Lower leg skin (tissue), 3 donors: ENCODE measurements around the gene POMT2.

ENCODE experiments used
- POLR2A ChIP-seq, 2 donors: fragments of 450-650 bp; IDR thresholded peaks; one replicate each; pipeline ENCODE4 v1.6.1; 2016 to 2017; ENCODE audit warnings: antibody characterized with exemption in 2 of 2, mild to moderate bottlenecking in 1 of 2, moderate library complexity in 1 of 2
- TF ChIP-seq, protein P1 (sequence below), 3 donors: fragments of 450-650 bp; IDR thresholded peaks; one replicate each; pipeline ENCODE4 v1.5.1; 2016; ENCODE audit warnings: antibody characterized with exemption in 3 of 3, mild to moderate bottlenecking in 3 of 3, moderate library complexity in 2 of 3

DNA sequence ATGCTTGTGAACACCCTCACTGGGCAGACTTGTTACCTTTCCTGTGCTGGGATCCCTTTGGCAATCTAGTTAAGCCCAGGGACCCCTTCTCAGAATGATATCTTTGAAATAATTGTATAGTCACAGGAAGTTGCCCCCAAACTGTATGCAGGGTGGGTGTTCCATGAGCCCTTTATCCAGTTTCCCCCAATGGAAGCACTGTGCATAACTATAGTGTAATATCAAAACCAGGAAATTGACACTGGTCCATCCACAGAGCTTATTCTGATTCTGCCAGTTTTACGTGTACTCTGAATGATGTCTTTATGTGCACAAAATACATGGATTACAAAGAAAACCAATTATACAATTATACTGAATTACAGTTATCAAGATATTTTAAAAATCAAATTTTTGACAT is 73.9 kb downstream of the POMT2 start:
- TF ChIP-seq, protein P1, sequence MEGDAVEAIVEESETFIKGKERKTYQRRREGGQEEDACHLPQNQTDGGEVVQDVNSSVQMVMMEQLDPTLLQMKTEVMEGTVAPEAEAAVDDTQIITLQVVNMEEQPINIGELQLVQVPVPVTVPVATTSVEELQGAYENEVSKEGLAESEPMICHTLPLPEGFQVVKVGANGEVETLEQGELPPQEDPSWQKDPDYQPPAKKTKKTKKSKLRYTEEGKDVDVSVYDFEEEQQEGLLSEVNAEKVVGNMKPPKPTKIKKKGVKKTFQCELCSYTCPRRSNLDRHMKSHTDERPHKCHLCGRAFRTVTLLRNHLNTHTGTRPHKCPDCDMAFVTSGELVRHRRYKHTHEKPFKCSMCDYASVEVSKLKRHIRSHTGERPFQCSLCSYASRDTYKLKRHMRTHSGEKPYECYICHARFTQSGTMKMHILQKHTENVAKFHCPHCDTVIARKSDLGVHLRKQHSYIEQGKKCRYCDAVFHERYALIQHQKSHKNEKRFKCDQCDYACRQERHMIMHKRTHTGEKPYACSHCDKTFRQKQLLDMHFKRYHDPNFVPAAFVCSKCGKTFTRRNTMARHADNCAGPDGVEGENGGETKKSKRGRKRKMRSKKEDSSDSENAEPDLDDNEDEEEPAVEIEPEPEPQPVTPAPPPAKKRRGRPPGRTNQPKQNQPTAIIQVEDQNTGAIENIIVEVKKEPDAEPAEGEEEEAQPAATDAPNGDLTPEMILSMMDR (IDR thresholded peaks at IDR 0.05) = no peak
- TF ChIP-seq POLR2A (IDR thresholded peaks at IDR 0.05) = no peak
